Skin of body (tissue), 2 donors: Measurements from ENCODE around the gene ING3. TPM values are rescaled to one million over a fixed set of nuclear protein-coding genes. Genes with fewer than 3 reads are reported as not detected.
"Not testable (repeated sequence)": the region's sequence is repeated elsewhere in the genome, so short reads cannot be mapped to it uniquely, and the experiment has no call there.

Source experiments
- DNase-seq: peaks from one replicate; lab custom pipeline; 2025; lab: John Stamatoyannopoulos, UW
- total RNA-seq: library from RNA; depleted of rRNA; stranded (reverse); fragments of >200 nt; gene quantifications from one replicate; pipeline ENCODE4 v1.2.3, GENCODE V29; 2014

The ING3 gene
- total RNA-seq, 1 donor from 2014 or later: 14.8 TPM

DNA sequence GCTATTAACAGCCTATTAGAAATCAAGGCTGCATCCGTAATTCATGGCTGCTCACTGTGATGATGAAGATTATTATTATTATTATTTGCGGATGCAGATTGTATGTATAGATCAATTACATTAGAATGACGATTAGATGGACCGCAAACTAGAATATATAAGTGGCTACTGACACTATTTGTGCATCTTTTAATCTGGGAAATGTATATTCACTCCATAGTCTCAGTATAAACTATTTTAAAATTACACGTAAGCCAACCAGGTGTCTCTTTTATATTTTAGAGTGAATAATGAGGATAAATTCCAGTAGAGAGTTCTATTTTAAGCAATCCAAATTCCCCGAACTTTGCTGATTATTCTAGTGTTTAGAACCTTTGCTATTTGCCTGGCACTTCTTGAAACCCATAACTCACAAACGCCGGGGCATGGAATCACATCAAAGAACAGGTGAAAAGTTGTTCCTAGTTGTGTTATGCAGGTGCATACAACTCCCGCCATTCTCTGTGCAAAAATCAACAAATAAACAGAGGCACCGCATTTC, 509 bp upstream of the ING3 start:
- no peak for DNase-seq

DNA sequence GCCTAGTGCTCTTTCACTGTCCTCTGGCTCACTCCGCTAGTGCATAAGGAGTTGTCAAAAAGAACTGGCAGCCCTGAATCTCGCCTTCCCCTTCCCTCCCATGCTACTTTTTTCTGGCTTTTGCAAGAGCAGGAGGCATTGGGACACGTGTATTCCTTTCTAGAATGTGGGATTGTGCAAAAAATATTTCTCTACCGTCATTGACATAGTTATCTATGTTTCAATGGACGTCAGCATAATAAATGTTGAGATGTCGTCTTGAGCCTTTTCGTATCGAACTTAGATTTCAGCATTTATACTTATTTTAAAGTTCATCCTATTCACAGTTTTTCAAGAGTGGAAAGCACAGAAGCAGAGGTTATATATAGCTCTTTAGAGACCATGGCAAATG, 727 bp downstream of the ING3 start:
- DNase-seq: no peak

DNA sequence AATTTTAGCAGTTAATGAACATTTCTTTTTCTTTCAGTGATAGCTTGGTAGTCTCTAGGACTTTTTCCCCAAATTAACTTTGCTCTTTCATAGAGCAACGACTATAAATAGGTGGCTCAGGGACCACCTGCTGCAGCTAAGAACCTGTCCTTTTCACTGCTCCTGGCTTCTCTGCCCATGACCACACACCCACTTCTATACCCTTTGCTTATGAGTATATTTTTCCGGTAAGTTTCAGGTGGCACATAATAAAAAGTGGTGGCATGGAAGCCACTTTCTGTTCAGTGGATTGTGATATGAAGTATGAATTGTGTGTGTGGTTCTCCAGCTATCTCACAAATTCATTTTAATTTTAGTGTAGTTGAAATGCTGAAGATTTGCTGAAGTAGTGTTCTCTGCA, 1.2 kb downstream of the ING3 start:
- no peak for DNase-seq

DNA sequence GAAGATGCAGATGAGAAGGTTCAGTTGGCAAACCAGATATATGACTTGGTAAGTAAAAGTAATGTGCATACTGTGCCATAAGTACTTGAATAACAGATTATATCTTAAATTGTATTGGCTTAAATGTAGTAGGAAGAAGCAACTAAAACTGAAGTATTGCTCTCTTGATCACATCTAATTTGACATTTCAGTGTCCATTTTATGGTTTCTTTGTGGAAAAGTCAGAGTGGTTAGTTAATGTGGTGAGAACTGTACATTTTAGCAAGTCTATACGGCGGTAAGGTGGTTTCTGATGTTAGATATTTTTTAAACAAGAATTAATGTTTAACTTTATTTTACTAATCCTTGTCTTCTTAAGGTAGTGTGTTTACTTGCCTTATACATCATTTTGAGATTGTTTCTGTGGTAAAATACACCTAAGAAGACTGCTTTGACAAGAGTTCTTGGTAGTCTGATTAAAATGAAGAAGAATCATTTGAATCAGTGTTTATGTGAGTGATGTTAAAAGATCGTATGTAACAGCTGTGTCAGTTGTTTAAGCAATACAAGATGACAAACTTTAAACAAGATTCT, 5.1 kb downstream of the ING3 start:
- no peak for DNase-seq

DNA sequence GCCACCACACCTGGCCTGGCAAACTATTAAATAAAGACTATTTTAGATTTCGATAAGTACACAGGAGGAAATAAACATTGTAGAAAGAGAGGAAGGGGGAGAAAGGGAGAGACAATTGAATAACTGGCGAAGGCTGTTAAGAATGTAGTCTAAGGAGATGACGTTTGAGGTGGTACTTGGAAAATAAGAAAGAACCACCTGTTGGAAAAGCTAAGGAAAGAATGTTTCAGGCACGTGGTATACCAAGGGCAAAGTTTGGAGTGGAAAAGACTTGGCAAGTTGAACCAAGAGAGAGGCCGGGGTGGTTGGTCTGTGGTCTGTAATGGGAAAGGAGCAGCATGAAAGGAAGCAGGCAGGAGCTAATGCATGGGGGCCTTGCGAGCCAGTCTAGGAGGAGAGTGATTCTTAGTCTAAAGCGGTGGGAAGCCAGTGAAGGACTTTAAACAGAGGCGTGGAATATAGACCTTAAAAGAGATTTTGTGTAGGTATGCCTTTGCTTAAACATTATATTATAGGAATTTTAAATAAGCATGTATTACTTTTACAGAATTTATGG, 9.4 kb downstream of the ING3 start:
- no peak for DNase-seq

DNA sequence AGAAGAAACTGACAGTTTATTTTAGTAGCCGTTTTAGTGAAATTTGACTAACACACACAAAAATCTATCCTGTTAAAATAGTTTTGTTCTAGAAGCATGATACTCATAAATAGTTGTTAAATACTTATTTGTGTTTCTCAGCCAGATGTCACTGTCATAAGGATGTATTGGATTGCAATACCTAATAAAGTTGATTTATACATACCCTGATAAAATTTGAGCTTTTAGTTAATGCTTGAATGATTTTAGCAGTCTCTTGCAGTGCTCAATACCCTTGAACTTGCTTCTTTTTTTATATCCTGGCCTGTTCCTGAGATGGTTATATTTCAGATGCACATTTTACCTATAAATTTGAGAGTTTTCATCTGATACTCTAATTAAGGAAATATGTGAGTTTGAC, 10.1 kb downstream of the ING3 start:
- no peak for DNase-seq

DNA sequence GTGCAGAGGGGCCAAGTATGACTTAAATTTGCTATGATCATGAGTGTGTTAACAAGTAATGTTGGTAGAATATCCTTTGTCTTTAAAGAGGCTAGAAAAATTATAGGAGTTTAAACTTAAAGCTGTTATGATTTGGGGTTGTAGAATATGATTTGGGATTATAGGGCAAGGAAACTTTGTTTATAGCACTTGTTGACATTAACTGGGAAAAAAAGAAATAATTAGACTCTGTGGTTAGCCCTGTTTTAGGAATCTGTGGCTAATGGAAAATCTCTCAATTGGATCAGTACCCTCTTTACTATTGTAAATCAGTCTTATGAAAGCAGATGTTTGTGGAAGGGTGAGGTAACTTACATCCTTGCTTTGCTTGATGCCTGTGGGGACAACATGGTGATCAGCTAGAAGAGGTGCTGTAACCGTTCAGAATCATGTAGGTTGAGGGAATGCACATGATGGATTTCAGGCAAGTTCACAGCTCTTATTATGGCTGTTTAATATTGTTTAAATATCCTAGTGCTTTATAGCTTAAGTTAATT, 11.1 kb downstream of the ING3 start:
- DNase-seq: no peak

DNA sequence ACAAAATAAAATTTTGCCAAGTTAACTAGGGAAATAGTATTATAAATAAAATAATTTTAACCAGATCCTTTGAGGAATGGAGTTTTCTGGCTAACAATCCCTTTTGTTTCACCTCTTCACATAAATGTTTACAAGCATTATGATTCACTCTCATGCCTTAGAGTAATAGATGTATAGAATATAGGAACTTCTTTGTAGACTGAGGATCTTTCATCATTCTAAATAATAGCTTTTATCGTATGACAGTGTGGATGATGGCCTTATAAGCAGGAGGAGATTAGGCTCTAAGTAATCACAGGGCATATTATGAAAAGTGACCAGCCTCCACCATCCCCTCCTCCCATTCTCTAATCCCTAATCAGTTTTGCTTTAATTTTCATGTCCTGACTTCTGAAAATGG, 13.5 kb downstream of the ING3 start:
- DNase-seq: no peak

DNA sequence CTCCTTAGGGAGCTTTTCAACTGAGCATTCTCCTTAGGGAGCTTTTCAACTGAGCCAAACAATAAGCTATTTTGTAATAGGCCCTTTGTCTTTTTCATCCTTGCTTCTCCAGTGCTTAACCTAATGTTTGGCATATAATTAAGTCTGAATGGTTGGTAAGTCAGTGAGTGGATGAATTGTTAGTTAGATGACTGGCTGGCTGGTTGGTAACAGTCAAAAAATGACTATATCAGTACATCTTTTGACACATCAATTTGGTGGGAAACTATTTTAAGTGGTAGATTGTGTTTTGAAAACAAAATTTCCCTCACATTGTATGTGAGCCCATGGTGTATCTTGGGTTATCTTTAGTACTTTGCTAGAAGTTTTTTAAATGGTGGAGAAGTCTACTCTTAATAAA, 16.4 kb downstream of the ING3 start:
- no peak for DNase-seq

DNA sequence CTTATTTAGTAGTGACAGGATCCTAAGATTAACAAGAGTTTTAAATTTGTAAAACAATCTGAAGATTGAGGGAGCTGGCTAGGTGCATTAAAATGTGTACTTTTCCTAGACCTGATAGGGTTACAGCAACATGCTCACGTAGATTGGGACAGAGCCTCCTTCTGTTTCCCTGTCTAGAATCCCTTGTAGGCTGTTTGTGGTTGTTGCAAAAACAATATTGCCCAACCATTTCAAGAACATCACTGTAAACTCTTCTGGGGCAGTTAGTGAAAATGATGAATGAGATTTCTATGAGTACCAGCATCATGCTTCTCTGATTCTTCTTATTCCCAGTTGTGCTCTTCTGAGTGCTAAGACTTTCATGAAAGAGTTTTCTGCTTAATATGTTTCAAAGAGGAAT, 23.3 kb downstream of the ING3 start:
- DNase-seq: no peak

DNA sequence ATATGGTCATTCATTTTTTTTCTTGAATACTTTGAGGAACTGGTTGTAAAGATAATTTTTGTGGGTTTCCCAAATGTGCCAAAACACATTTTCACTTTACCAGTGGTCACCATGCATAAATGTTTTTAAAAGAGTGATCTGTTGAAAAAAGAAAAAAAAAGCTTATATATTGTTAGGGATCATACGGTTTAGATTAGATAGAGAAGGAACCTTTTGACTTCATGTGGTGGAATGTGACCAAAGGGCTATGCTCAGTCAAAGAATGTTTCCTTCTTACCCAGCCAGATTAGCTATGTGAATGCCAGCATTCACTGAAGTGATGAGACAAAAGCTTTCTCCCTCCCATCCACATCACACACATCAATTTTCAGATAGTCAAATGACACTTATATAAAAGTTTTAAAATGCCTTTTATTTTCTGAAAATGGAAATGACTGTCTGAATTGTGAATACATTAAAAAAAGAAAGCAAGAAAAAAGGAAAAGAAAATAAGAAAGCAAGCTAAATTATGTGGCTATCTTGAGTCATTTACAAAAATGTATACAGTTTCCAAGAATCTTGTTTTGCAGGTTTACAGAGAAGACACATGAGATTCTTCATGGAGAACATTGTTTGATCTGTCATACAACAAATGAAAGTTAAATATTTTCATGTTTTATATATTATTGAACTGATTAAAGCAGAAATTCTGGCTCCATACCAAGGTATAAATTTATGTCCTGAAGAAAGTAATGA, 29.4 kb downstream of the ING3 start:
- DNase-seq: peak; percentile 23

DNA sequence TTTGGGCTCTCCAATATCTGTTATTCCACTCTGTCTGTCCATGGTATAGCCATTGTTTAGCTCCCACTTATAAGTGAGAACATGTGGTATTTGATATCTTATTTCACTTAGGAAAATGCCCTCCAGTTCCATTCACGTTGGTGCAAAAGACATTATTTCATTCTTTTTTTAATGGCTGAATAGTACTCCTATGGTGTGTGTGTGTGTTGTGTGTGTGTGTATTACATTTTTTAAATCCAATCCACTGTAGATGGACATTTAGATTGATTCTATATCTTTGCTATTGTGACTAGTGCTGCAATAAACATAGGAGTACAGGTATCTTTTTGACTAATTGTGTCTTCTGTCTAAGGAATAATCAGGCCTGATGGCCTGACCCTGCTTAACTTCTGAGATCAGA, 30.5 kb downstream of the ING3 start:
- no peak for DNase-seq

DNA sequence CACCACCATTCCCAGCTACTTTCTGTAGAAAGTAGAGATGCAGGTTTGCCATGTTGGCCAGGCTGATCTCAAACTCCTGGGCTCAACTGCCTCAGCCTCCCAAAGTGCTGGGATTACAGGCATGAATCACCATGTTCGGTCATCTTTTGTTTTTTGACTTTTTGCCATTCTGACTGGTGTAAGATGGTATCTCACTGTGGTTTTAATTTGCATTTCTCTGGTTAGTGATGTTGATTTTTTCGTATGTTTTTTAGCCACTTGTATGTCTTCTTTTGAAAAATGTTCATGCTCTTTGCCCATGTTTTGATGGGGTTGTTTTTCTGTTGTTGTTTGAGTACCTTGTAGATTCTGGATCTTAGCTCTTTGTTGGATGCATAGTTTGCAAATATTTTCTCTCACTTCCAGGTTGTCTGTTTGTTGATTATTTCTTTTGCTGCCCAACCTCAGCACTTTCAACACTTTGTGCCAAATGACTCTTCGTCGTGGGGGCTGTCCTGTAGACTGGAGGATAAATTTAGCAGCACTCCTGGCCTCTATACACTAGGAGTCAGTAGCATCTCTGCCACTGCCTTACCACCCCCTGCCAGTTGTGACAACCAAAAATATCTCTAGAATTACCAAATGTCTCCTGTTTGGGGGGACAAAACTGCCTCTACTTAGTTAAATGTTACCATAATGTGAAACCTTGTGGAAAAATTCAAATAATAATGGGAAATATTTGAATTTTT, 31.5 kb downstream of the ING3 start:
- no peak for DNase-seq

DNA sequence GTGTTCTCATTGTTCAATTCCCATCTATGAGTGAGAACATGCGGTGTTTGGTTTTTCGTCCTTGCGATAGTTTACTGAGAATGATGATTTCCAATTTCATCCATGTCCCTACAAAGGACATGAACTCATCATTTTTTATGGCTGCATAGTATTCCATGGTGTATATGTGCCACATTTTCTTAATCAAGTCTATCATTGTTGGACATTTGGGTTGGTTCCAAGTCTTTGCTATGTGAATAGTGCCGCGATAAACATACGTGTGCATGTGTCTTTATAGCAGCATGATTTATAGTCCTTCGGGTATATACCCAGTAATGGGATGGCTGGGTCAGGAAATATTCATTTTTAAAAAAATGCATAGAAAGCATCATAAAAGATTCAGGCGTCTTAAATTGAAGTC, 33.0 kb downstream of the ING3 start:
- not testable (repeated sequence) for DNase-seq

DNA sequence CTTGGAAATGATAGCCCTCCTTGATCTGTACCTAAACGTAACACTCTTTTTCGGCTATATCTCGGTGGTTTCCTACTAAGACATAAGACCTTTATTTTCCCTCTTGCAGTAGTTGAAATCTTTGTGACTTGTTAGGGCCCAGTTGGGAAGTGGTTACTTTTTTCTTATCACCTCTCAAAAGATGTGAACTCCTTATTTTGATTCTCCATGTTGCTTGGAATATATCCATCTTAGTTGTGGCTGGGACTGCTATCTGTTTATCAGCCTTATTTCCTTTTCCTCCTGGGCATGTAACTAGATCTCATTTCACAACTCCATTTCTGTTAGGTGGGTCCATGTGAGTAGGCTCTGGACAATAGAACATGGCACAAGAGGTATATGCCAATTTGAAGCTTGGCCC, 33.8 kb downstream of the ING3 start:
- DNase-seq: no peak

DNA sequence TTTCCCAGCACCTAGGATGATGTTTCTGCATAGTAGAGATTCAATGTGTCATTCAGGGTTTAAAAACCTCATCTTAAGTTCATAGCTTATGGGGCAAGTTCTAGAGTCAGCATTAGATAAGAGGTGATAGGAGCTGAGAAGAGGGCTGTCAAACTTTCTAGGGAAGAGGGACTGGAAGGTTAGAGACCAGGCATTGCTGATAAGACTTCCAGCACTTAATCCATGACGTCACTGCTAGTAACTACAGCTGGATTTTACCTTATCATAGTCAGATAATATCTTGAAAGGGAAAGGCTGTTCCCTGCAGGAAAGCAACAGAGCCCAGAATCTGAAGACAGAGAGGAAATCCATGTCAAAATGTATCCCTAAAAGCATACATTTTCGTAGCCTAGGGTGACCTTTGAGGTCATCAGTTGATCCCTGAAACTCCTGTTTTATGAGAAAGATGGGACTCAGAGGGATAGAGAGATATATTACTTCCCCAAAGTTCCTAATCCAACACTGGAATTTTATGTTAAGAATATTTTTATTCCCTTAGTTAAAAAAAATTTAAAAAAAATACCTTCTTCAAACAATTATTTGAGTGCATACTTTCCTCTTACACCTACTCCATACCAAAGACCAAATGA, 34.7 kb downstream of the ING3 start:
- no peak for DNase-seq

DNA sequence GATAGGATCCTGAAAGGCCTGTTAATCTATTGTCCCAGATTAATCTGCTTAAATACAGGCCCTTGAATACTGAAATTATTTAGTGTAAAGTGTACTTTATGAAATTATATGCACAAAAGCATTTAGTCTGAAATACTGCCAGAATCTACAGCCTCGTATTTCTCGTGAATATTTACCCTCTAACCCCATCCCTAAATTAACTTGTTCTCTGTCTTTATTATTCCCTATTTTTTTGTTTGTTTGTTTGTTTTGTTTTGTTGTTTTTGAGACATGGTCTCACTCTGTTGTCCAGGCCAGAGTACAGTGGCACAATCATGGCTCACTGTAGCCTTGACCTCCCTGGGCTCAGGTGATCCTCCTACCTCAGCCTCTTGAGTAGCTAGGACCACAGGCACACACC, 35.3 kb downstream of the ING3 start:
- no peak for DNase-seq

DNA sequence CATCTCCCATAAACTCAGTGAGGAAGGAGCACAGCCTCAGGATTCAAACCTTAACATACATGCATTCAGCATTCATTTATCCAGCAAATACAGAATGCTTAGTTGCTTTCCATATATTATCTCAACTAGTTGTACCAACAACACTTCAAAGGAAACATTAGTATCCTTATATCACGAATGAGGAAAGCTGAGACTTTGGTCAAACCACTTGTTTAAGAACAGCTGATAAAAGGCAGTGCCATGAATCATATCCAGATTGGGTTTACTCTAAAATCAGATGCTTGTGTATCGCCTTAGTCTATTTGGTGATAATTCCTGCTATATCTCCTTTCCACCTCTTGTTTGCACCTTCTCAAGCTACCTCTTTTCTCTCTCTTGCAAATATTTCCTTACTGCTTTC, 36.1 kb downstream of the ING3 start:
- no peak for DNase-seq

DNA sequence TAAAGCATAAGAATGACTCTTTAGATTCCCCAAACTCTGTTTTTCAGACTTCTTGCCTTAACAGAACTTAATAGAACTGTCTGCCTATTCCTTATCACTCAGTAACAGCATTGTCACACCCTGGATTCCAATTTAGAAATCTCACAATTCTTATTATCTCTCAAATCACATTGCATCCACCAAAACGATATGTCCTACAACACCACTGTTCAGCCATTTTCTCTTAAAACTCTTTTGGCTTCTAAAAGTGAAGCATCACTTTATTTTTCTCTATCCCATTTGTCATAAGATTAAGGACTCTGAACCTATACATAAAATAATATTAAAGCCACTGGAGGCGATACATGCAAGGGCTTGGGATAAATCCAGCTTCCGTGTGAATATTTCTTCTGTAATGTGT, 36.7 kb downstream of the ING3 start:
- no peak for DNase-seq

DNA sequence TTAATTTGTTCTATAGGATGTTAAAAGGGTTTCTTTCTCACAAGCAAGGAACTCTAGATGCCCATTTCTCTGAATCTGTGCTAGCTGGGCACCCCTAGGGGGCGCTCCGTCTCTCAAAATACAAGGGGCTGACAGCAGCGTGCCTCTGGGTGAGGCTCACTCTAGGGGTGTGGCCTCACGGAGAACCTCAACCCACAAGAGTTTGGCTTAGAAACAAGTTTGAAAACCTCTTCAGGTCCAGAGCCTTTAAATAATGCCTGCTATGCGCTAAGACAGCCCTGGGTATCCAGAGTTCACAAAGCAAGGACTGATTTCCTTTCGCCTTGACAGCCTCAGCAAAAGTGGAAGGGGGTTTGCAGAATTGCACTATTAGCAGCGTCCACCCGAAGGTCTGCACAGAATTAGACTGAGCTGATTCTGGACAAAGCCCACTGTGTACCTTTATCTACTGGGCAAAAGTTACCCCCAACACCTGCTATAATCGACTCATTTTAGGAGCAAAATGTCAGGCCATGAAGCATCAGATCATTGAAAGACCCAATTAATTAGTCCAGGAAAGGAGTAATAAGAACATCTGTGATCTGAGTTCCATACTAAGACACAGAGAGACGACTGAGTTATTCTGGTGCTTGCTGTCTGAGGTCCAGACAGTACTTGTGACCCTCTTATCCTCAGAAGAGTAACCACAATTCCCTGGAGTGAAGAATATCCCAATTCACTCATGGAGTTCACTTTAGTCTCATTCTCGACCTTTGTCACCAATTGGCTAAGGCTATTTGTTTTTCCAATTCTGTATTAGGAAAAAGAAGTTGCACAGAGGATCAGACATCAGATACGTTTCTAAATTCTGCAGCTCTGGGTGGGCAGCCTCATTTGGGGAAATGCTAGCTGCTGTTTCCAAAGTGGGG, 37.4 kb downstream of the ING3 start:
- peak; percentile 89 for DNase-seq
